Activated gamma-delta T cell treated with anti-CD3 and anti-CD28 coated beads, Interleukin-2, amount 50 U/mL, for 16 hours (primary cell): ENCODE results near the gene LRMDA.
"Not testable (repeated sequence)": the region's sequence is repeated elsewhere in the genome, so short reads cannot be mapped to it uniquely, and the experiment has no call there.

Source experiments
- DNase-seq: peaks from one replicate; pipeline ENCODE4 v3.0.0-alpha.2; 2020; ENCODE audit warnings: low read depth

The LRMDA gene

GRCh38 chr10:75746356-75746755 lies 314.9 kb downstream of the LRMDA start:
- no peak for DNase-seq

DNA sequence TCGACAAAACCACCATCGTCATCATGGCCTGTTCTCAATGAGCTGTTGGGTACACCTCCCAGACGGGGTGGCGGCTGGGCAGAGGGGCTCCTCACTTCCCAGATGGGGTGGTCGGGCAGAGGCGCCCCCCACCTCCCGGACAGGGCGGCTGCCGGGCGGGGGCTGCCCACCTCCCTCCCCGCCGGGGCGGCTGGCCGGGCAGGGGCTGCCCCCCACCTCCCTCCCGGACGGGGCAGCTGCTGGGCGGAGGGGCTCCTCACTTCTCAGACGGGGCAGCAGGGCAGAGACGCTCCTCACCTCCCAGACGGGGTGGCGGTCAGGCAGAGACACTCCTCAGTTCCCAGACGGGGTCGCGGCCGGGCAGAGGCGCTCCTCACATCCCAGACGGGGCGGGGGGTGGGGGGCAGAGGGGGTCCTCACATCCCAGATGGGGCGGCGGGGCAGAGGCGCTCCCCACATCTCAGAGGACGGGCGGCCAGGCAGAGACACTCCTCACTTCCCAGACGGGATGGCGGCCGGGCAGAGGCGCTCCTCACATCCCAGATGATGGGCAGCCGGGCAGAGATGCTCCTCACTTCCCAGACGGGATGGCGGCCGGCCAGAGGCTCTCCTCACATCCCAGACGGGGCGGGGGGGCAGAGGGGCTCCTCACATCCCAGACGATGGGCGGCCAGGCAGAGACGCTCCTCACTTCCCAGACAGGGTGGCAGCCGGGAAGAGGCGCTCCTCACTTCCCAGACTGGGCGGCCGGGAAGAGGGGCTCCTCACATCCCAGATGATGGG lies 318.9 kb downstream of the LRMDA start:
- DNase-seq, result not testable (repeated sequence)

DNA sequence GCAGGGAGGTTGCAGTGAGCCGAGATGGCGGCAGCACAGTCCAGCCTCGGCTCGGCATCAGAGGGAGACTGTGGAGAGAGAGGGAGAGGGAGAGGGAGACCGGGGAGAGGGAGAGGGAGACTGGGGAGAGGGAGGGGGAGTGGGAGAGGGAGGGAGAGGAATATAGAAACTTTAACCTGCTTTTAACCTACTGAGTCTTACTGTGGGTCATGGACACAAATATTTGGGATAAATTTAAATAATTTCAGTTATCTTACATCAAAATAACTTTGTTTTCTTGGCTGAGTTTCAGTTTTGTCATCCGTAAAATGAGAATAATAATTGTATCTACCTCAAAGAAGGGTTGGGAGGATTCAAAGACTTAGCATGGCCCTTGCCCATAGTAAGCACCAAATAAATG lies 319.8 kb downstream of the LRMDA start:
- no peak for DNase-seq

GRCh38 chr10:75753621-75754020 lies 322.2 kb downstream of the LRMDA start:
- DNase-seq, result no peak

- no peak for DNase-seq
Measured at GRCh38 chr10:75754096-75754831, 322.8 kb downstream of the LRMDA start.

GRCh38 chr10:75755528-75755927 lies 324.1 kb downstream of the LRMDA start:
- DNase-seq, result no peak

GRCh38 chr10:75761289-75761688 lies 329.9 kb downstream of the LRMDA start:
- DNase-seq, result no peak

DNA sequence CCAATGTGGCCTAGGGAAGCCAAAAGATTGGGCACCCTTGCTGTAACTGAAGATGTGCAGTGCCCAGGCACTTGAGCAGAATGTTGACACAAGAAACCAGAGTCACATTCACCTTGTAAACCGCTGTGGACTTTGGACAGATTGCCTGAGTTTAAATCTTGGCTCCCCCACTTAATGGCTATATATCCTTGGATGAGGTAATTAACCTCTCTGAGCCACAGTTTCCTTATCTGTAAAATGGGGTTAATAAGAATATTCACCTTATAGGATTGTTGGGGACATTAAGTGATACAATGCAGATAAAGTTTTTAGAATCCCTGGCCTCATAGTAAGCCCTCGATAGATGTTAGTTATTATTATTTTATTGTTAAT lies 331.0 kb downstream of the LRMDA start:
- DNase-seq, result no peak

DNA sequence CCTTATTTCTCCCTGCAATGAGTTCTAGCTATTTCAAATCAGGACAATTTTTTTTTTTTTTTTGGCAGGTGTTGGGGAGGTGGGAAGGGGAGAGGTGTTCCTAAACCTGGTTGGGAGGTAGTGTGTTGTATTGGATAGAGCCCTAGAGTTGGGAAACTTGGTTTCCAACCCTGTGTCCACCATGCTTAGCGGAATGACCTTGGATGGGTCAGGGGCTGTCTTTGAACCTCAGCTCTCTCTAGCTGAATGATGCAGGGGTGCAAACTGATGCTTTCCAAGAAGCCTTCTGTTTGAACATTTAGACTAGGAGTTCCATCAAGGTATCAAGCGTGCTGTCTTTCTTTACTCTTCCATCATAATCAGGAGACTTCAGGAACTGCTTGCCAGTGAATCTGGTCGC lies 332.2 kb downstream of the LRMDA start:
- no peak for DNase-seq

- no peak for DNase-seq
Measured at GRCh38 chr10:75764974-75765788, 333.8 kb downstream of the LRMDA start.

GRCh38 chr10:75765789-75766096 lies 334.3 kb downstream of the LRMDA start:
- no peak for DNase-seq

DNA sequence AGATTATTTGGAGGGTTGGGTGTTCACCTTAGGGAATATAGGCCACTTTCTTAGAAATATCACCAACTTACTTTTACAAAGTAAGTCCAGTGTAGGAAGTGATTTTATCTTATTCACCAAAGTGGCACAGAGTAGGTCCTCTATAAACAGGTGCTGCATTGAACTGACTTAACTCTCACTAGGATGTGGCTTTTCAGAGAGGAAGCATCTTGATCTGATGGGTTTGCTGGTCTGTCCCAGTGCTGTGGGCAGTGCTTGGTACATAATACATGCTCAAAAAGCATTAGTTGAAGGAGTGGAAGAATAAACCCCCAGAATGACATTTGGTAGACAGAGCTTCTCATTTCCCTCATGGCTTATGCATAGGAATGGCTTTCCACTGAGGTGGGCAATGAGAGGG lies 334.7 kb downstream of the LRMDA start:
- DNase-seq, result no peak

- DNase-seq, result not testable (repeated sequence)
Measured at GRCh38 chr10:75766752-75767151, 335.3 kb downstream of the LRMDA start.

- no peak for DNase-seq
Measured at GRCh38 chr10:75770626-75771081, 339.2 kb downstream of the LRMDA start.

GRCh38 chr10:75771606-75772005 lies 340.2 kb downstream of the LRMDA start:
- no peak for DNase-seq

DNA sequence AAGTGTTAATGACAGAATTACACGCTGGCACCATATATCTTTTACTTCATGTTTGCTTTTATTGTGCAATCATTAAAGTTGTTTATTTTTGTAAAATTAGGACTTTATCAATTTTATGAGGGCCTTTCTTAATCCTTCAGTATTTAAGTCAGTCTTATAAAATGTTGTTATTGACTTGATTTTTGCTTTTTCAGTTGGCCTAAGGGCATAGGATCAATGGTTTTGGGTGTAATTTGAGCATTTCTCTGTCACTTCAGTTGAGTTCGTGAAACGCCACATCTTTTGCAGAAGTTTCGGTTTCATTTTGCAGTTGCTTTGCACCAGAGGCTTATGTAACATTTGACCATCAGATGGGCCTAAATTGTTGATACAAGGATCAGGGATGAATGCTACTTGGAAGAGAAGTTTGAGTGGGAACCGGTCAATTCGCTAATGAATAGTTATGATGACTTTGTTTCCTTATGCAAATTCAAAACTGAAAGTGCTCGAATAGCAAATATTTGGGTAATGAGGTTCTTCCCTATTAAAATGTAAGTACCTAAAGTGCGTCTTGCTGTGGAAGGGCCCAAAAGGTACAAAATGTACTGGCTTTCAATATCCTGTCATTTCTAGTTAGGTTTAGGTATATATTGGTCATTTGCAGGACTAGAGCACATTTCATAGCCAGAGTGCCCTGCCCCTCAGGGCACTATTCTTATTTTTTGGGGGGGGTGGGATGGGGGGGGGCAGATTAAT lies 340.9 kb downstream of the LRMDA start:
- DNase-seq, result no peak

DNA sequence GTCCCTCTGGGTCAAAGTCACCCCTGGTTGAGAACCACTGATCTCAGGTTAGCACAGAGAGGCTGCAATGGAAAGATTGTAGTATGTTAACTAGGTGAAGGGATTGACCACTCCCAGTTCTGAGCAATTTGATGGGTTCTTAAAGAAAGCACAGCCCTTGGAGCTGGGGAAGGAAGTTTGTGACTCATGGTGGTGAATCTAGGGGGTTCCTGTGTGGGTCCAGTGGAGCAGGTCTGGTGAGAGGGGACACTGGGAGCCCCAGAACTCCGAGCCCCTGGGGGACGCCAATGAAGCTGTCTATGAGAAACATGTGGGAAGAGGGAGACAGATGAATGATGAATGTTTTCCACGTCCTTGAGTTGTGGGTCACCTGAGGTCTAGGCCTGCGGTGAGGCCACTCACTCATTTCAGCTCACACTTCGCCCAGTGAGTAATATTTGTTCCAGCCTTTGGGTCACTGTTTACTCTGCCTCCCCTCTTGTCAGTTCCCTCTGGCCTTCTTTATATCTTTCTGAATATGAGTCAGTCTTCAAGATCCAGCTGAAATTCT lies 341.9 kb downstream of the LRMDA start:
- no peak for DNase-seq

DNA sequence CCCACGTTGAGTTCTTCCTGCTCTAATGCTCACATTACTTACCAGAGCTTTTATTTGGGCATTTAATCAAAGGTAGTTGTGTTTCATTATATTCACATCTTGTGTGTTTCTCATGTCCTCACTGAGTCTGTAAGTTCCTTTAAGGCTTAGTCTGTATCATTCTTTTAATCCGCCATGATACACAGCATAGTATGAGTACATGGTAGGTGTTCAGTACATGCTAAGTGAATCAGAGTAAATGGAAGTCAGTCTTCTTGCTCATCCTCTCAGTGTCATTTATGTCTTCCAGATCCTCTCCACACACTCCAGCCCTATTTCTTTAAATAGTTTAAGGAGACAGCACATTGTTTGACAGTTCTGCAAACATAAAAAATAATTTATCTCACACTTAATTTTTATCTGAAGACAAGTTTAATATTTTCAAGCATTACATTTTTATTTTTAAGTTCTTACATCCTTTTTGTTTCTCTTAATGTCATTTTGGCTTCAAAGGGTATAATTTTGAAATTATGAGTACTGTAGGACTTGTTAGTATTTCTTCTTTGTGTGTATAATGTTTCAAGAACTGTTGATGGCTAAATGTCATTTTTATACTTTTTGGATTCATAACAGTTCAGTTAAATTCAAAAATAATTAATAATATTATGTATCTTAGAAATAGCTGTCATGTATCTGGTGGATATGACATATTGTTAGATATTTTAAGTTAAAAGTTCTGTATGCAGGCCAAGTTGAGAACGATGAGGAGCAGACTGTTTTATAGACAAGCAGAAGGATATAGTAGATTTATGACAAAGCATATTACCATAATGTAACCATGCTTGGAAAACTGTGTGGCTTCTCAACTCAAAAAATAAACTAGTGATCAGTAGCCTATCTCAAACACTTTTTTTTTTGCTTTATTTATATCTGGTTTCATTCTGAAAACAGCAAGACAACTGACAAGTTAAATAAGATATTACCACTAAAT lies 342.7 kb downstream of the LRMDA start:
- DNase-seq, result no peak

DNA sequence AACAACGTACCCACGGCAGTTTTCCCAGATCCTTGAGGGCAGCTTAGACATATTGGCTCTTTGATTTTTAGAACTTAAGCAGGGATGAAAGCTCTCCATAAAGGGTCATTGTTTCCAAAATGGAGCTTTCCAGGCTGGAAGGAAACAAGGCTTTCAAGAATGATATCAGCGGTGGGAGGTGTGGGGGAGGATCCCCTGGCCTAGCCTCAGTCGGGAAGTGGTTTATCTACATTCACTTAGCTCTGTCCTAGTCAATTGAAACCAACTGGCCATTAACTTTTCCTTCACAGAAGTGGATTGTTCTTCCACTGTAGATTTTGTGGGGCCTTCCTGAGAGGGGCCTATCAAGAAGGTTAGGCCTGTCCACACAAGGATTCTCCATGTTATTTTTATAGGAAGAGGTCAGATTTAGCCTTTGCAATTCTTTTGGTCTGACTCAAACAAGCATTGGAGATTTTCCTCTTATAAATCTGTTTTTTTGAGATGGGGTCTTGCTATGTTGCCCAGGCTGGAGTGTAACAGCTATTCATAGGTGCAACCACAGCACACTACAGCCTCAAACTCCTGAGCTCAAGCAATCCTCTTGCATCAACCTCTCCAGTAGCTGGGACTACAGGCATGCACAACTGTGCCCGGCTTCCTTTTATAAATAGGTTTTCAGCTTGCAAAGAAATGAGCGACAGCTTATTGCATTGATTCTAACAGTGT lies 343.5 kb downstream of the LRMDA start:
- no peak for DNase-seq
